Heart left ventricle (tissue), 16 donors: Measurements from ENCODE around the gene TSPY10. TPM values are rescaled to one million over a fixed set of nuclear protein-coding genes. Genes with fewer than 3 reads are reported as not detected.
"Not testable (repeated sequence)": the region's sequence is repeated elsewhere in the genome, so short reads cannot be mapped to it uniquely, and the experiment has no call there.

Experiments
- ATAC-seq, 4 donors: fragments of 200-7000 bp; cut with Tn5 transposase; one replicate each; pipeline ENCODE4 v1.9.1; 2020 to 2022; ENCODE audit warnings: moderate library complexity in 4 of 4, mild to moderate bottlenecking in 3 of 4, moderate number of reproducible peaks in 1 of 4
- DNase-seq, 5 donors: peaks; one replicate each; pipeline ENCODE4 v3.0.0-alpha.2; 2020
- H3K27ac ChIP-seq, 12 donors: fragments of 200-600 bp; sonication (generic) in 4 of 12; one replicate each; pipeline versions ENCODE4 v1.5.0 to v1.8.0; 2016 to 2022; ENCODE audit warnings: mild to moderate bottlenecking in 2 of 12
- H3K27me3 ChIP-seq, 9 donors: fragments of 200-600 bp; sonication (generic) in 2 of 9; one replicate each; pipeline versions ENCODE4 v1.5.1 to v1.8.0; 2016 to 2022; ENCODE audit warnings: mild to moderate bottlenecking in 3 of 9
- H3K36me3 ChIP-seq, 9 donors: fragments of 200-600 bp; sonication (generic) in 2 of 9; one replicate each; pipeline versions ENCODE4 v1.5.0 to v1.8.0; 2018 to 2022; ENCODE audit warnings: mild to moderate bottlenecking in 2 of 9
- H3K4me1 ChIP-seq, 12 donors: fragments of 200-600 bp; sonication (generic) in 4 of 12; one replicate each; pipeline versions ENCODE4 v1.5.0 to v1.8.0; 2016 to 2022; ENCODE audit warnings: mild to moderate bottlenecking in 3 of 12
- H3K4me3 ChIP-seq, 12 donors: fragments of 200-600 bp; sonication (generic) in 4 of 12; one replicate each; pipeline versions ENCODE4 v1.5.0 to v1.8.0; 2017 to 2022; ENCODE audit warnings: mild to moderate bottlenecking in 9 of 12, moderate library complexity in 4 of 12
- H3K9me3 ChIP-seq, 12 donors: fragments of 200-600 bp; sonication (generic) in 4 of 12; one replicate each; pipeline versions ENCODE4 v1.5.0 to v1.8.0; 2016 to 2022; ENCODE audit warnings: mild to moderate bottlenecking in 1 of 12
- WGBS, 4 donors: extraction: QIAGEN DNeasy Blood & Tissue Kit in 2 of 4; methylation state at CpG; one replicate each; pipeline versions ENCODE4 v1.1.5 to v1.1.7; 2013 to 2018; 5-methylcytosine and 5-hydroxymethylcytosine counted together
- intact Hi-C, 10 donors: fragments of 100-400 bp; cut with DNase I; formaldehyde crosslinking; loops; one replicate each; pipeline versions ENCODE4 v1.11.1 to v1.14.2; 2022
- long read RNA-seq, 3 donors: library from polyadenylated mRNA; unstranded; transcript quantifications; one replicate each; pipeline ENCODE4 v2.0.0, GENCODE V29; 2020 to 2021
- polyA plus RNA-seq, 2 donors: library from polyadenylated mRNA; stranded (reverse); fragments of 200-250 nt; gene quantifications; one replicate each; pipeline ENCODE4 v1.2.3, GENCODE V29; 2013
- total RNA-seq, 9 donors: library from RNA; depleted of rRNA in 2 of 9; stranded (reverse); fragments of >200 nt in 2 of 9; fragmentation: NEBNext Ultra II Directional in 3 of 9; extraction: Animal tissue kit (Norgen Biotek cat#: 25700) in 3 of 9; gene quantifications; one replicate each; pipeline versions ENCODE4 v1.1.0 to v1.2.4, GENCODE V29; 2016 to 2023
- donor health status: ischemic (EF 13 %, LVEDD 7.1; RV severe dilation, severe dysfunction).
- donor health status: healthy with polysubstance abuse.
- donor health status: DM: no; HTN: yes; CAD: no.
- donor health status: DM: no; HTN: no; CAD: no.
- donor health status: ischemic (EF 25% LVEDD 6.9; RV normal size, moderate dysfunction).
- donor health status: ischemic (EF 25% LVEDD 5.7; RV mildly dilated, moderate dysfunction).
- donor health status: healthy.
- donor health status: DM: yes; HTN: yes; CAD: no.
- donor health status: ischemic (EF 35%, LVEDD 5.7; RV mildly dilated, moderate dysfunction).
- donor health status: nonischemic (EF 11% LVEDD 7.7; RV severe dilation, severe dysfunction).
- donor health status: DM: yes; HTN: yes; CAD: no.
- donor health status: PGD.
- donor health status: ischemic (EF 29% LVEDD 5.4; RV normal size, mild dysfunction).
- donor health status: nonischemic (EF 23%, LVEDD 6.1; RV moderate dilation, normal function).

TSPY10 gene
- not detected for total RNA-seq
- polyA plus RNA-seq = not detected
- long read RNA-seq, donor 1 = 0 reads
- long read RNA-seq, donor 2 = 0 reads
- long read RNA-seq, donor 3 = 0 reads

- intact Hi-C loops, H3K4me1 ChIP-seq, ATAC-seq, DNase-seq, H3K27ac ChIP-seq, H3K27me3 ChIP-seq, H3K9me3 ChIP-seq, H3K36me3 ChIP-seq, H3K4me3 ChIP-seq: not testable (repeated sequence)
- WGBS, 4 donors = no CpG with 5 or more reads among the region's 26 CpGs
Observed at GRCh38 chrY:9527580-9527979, at the start of gene TSPY10. Gene TSPY10 (plus strand): TSS chrY:9527880. CDS start chrY:9527926, 46 bp downstream.

DNA sequence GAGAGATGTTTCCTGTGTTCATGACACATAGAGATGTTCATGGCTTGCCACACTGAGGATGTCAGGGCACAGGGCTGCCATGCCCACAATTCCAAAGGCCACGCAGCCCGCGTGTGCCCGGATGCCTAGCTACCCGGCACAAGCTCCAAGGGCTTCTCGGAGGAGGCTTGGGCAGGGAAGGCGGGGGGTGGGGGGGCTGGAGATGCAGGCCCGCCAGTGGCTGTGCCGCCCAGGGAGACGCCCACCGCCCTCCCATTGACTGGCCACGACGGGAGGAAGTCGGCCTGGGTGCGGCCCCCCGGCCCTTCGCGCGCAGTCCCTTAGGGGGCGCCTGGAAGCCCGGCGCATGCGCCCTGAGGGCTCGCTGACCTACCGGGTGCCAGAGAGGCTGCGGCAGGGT, 40.7 kb upstream of the TSPY10 start, which contains the start of gene TSPY9:
TSS of gene TSPY9 (plus strand) at position 301 of the 400 bp plus-strand sequence. CDS start at position 347, 46 bp downstream.
- H3K4me3 ChIP-seq = not testable (repeated sequence)

DNA sequence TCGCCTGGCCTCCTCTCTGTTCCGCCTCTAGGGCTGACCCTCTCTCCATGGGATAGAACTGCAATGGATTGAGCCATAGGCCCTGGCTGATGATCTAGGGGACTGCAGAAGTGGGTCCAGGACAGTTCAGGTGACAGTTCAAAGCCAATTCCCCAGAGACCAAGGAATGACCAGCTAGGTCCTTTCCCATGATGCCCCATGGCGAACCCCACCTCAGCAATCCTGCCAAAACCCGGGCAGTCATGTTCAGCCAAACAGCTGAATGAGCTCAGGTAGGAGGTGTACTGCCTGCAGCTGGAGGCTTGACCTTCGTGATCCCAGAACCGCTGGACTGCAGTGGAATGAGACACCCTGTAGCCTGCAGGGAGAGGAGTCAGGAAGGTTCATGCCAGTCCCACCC, 23.3 kb upstream of the TSPY10 start:
- H3K9me3 ChIP-seq, intact Hi-C loops, H3K27ac ChIP-seq, H3K4me1 ChIP-seq, H3K36me3 ChIP-seq, H3K4me3 ChIP-seq, H3K27me3 ChIP-seq, ATAC-seq: not testable (repeated sequence)
- peak in 1 of 5 donors; percentile 16 for DNase-seq
- 57 to 62% methylated on average over 2 of the region's 6 CpGs; no CpG with 5 or more reads in 2 of the 4 donors for WGBS, 4 donors

More for the DNA sequence above, 40.7 kb upstream of the TSPY10 start, which contains the start of gene TSPY9:
- H3K27ac ChIP-seq, DNase-seq, H3K4me1 ChIP-seq, ATAC-seq, H3K9me3 ChIP-seq, H3K36me3 ChIP-seq, intact Hi-C loops, H3K27me3 ChIP-seq: not testable (repeated sequence)
- WGBS, 4 donors = no CpG with 5 or more reads among the region's 26 CpGs

DNA sequence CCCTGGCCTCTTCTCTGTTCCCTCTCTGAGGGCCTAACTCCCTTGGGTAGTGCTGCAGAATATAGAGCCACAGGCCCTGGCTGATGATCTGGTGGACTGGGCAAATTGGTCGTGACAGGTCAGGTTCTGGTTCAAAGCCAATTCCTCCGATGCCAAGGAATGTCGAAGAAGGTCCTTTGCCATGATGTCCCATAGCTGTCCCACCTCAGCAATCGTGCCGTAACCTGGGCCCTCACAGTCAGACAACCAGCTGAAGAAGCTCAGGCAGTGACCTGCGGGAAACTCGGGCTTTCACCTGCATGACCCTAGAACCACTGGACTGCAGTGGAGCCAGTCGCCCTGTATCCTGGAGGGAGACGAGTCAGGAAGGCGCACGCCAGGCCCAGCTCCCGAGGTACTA, 11.4 kb upstream of the TSPY10 start:
- H3K4me3 ChIP-seq, H3K36me3 ChIP-seq, H3K27ac ChIP-seq, H3K9me3 ChIP-seq, intact Hi-C loops, H3K27me3 ChIP-seq, H3K4me1 ChIP-seq, ATAC-seq: not testable (repeated sequence)
- 80 to 85% methylated on average over 7 of the region's 12 CpGs; no CpG with 5 or more reads in 2 of the 4 donors for WGBS, 4 donors
- DNase-seq = peak in 1 of 5 donors; percentile 25

Other genes starting within 250 kb of the TSPY10 start
- not detected for gene TSPY4, start 190.4 kb upstream of the TSPY10 start, total RNA-seq
- gene TSPY4, start 190.4 kb upstream of the TSPY10 start, polyA plus RNA-seq = not detected
- gene TSPY8, start 170.1 kb upstream of the TSPY10 start, total RNA-seq = not detected
- not detected for gene TSPY8, start 170.1 kb upstream of the TSPY10 start, polyA plus RNA-seq
- gene TSPY3, start 129.5 kb upstream of the TSPY10 start, total RNA-seq = not detected
- gene TSPY3, start 129.5 kb upstream of the TSPY10 start, polyA plus RNA-seq = not detected
- gene TSPY1, start 60.9 kb upstream of the TSPY10 start, total RNA-seq = not detected
- gene TSPY1, start 60.9 kb upstream of the TSPY10 start, polyA plus RNA-seq = not detected
- gene TSPY9, start 40.6 kb upstream of the TSPY10 start, total RNA-seq = not detected
- not detected for gene TSPY9, start 40.6 kb upstream of the TSPY10 start, polyA plus RNA-seq